DMS53 (cell line): Measurements from ENCODE around the gene PPIF.
A peak's percentile ranks its signal among the peaks of the same experiment; 100 is the strongest.

ENCODE experiments used
- DNase-seq: peaks from one replicate; lab custom pipeline; 2025; lab: John Stamatoyannopoulos, UW

Gene PPIF

DNA sequence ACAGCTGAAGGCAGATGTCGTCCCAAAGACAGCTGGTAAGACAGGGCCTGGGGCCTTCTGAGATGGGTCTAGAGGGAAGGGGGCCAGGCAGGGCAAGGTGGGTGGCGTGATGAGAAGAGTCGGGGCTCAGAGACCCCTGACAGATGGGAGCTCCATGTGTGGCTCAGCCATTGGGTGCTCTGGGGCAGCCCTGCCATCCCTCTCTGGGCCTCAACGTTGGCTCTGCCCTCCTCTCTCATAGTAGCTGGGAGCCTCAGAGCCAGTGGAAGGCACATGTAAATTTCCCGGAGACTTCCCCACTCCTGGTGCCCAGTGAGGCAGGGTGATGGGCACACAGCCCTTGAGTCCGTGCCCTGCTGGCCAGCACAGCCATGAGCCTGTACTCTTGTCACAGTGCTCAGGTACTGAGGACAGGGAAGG is 1.8 kb downstream of the PPIF start:
- no peak for DNase-seq

DNA sequence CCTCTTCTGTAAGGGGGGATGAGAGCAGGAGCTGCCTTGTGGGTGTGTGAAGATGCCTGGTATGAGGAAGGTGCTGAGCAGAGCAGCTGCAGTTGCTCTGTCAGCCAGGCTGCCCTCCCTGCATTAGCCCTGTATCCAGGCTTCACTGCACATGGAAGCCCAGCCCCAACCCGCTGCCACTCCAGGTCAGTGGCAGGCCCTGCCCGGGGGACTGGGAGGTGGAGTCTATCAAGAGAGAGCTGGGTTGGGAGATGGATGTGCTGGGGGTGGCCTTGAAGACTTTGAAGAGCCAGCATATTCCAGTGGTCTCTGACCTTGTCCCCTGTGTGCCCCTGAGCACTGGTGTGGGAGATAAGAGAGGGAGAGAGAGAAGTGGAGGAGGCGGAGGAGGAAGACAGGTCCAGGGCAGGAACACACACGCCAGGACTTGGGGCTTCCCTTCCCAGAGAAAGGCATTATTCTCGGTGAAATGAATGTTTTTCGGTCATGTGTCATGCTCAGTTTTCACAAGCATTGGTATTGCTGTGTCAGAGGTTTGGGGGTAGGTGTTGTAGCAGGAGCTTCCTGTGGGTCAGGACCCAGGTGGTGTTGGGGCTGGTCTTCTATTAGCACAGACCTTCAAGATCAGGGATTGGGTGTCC is 2.6 kb downstream of the PPIF start:
- no peak for DNase-seq

DNA sequence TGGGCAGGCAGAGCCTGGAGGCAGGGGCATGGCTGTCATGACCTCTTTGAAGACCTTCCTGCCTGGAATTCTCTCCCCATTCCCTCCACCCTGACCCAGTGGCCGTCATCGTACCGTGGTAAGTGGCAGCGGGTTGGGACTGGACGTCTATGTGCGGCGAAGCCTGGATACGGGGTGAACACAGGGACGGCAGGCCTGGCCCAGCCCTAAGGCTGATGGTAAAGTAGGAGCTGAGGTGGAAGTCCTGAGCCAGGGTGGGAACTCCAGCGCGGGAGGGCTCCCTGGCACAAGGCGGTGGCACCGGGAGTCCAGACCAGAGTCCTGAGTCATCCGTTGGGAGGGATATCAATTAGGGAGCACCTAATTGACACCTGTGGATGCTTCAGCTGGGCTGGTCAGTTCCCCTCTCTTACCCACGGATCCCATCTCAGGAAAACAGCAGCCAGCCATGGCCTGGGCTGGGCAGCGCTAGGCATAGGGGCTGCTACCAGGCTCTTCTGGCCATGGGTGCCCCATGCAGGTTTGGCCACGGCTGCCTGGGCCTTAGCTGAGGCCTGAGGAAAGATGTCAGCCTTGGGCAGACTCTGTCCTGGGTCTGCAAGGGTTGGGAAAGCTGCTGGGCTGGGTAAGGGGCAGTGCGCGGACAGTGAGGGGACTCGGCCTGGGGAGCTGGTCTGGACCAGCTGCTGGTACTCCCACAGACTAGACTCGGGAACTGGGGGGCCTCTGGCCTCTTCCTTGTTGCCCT is 3.3 kb downstream of the PPIF start:
- no peak for DNase-seq

DNA sequence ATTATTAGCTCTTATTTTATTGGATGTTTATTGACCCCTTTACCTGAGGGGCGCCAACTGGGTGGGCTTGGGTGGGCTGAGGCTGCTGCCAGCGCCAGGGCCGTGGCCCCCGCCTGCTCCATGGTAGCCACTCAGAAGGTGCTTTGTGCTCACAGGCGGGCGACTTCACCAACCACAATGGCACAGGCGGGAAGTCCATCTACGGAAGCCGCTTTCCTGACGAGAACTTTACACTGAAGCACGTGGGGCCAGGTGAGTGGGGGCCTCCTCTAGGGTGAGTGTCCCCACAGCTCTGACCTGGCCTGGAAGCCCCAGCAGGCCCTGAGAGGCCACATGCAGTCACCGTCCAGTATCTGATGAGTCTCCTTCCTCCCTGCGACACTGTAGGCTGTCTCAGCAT is 4.1 kb downstream of the PPIF start:
- no peak for DNase-seq

DNA sequence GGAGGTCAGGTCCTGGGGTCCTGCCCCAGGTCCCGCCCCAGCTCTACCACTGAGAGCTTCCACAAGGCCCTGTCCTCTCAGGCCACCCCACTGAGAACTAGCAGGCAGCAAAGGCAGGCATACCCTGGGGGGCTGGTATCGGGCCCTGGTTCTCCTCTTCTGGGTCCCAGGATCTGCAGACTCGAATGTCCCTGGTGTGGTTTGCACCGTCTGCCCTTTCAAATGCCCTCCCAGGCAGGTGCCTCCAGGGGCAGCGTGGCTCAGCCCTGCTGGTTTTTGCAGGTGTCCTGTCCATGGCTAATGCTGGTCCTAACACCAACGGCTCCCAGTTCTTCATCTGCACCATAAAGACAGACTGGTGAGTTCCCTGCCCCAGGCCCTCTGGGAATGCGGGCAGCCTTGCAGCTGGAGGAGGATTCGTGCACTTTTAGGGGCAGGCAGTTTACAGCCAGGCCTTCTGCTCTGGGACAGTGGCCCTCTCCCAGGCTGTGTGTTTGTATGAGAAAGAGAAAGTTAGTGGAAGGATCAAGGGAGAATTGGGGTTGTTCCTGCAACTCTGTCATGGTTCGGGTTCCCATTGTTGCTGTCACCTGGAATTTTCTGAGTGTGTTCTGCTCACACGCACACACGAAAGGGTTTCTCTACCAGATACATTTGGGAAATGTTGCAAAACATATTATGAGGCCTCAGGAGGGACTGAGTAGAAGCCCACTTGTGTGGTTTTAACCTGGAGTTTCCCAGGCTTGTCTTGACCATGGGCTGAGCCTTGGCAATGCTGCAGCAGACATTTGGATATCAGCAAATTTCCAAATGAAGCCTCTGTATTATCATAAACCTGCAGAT is 5.0 kb downstream of the PPIF start:
- DNase-seq: no peak

DNA sequence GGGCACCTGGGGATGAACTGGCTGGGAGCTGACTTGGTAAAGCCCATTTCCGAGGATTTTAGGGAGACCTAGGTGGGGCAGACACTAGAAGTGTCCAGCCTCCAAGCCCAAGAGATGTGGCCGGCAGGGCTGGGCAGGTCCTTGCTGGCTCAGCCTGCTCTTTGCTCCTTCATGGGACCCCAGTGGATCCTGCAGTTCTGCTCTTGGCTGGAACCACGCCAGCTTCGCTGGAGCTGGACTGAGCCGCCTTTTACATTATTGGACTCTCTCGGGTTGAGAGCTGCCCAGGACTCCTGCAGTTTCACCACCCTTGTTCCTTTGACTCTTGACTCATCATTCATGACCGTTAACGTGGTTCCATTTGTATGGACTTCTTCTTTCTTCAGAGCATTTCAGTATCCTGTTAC is 5.7 kb downstream of the PPIF start:
- DNase-seq: no peak

DNA sequence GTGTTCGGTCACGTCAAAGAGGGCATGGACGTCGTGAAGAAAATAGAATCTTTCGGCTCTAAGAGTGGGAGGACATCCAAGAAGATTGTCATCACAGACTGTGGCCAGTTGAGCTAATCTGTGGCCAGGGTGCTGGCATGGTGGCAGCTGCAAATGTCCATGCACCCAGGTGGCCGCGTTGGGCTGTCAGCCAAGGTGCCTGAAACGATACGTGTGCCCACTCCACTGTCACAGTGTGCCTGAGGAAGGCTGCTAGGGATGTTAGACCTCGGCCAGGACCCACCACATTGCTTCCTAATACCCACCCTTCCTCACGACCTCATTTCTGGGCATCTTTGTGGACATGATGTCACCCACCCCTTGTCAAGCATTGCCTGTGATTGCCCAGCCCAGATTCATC is 6.5 kb downstream of the PPIF start:
- DNase-seq: no peak

GRCh38 chr10:79354141-79354540 is 6.9 kb downstream of the PPIF start:
- no peak for DNase-seq

DNA sequence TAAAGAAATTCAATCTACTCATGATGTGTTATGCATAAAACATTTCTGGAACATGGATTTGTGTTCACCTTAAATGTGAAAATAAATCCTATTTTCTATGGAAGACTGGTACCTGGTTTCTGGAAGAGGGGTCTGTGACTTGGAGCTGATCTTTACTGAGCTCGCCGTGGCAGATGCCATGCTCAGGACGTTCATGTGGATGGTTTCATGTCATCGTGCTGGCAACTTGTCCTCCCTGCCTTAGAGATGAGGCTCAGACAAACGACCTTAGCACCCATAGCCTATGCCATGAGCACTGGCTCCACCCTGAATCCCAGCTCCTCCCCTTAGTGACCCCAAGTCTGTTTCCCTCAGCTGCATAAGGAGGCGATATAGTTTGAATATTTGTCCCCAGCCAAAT is 7.3 kb downstream of the PPIF start:
- no peak for DNase-seq

GRCh38 chr10:79355420-79356017 is 8.2 kb downstream of the PPIF start:
- DNase-seq: no peak

GRCh38 chr10:79356104-79356503 is 8.8 kb downstream of the PPIF start:
- DNase-seq: no peak

DNA sequence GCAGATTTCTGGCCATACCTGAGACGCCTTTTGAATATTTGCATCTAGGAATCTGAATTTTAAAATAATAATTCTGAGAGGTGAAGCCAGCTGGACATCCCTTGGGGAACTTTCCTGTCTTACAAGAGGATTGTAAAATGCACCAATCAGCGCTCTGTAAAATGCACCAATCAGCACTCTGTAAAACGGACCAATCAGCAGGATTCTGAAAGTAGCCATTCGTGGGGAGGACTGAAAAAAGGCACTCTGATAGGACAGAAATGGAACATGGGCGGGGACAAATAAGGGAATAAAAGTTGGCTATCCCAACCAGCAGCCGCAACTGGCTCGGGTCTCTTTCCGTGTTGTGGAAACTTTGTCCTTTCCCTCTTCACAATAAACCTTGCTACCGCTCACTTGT is 9.9 kb downstream of the PPIF start:
- DNase-seq: no peak

DNA sequence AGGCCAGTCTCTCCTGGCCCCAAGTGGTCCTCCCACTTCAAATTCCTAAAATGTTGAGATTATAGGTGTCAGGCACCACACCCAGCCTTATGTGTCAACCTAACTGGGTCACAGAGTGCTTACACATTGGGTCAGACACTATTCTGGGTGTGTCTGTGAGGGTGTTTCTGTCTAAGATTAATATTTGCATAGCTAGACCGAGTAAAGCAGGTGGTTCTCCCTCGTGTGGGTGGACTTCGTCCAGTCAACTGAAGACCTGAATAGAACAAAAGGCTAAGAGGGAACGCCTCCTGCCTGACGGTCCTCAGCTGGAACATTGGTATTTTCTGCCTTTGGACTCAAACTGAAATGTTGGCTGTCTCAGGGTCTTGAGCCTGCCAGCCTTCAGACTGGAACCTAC is 11.5 kb downstream of the PPIF start:
- peak; percentile 81 for DNase-seq

DNA sequence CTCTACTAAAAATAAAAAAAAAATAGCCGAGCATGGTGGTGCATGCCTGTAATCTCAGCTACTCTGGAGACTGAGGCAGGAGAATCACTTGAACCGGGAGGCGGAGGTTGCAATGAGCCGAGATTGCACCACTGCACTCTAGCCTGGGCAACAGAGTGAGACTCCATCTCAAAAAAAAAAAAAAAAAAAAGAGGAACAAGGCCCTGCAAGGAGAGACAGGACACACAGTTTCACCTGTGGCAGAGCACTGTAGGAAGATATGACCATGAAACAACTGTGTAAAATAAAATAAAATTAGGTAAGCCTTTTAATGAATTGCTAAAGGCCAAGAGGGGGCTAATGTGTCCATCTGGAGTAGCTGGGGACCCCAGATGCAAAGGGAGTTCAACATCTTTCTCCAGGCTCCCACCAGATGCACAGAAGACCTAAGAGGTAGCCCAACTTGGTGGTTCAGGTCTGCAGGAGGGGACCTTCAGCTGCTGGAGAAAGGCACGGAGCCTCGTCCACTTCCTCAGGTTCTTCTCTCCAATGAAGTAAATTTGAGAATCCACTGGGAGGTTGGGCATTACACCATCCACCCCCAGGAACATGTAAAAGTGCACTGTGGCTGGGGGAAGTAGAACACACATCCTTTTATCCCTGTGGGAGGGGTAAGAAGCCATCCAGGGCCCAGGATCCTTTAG is 12.7 kb downstream of the PPIF start:
- no peak for DNase-seq

DNA sequence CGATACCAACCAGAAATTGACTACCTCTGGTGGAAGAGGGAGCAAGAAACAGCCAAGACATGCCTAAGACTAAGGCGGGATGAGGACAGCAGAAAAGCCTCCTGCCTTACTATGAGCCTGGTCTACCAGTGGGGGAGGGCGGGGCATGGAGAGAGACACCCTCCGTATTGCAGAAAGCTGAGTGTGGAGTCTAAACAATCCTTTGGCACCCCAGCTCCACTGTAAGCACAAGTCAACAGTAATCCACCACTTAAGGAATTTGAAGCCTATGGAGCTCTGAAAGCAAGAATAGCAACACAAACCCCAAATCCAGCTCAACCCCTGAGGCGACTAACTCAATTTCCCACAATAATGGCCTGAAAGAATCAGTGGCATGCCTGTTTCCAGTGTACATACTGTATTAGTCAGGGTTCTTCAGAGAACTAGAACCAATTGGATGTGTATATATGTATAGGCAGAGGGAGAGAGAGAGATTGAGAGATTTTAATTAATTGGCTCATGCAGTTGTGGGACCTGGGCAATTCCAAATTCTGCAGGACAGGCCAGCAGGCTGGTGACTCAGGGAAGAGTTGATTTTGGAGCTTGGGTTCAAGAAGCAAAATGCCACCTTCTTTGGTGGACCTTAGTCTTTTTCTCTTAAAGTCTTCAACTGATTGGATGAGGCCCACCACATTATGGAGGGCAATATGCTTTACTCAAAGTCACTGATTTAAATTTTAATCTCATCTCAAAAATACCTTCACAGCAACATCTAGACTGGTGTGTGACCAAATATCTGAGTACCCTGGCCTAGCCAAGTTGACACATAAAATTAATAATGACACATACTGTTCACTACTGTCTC is 13.5 kb downstream of the PPIF start:
- no peak for DNase-seq

DNA sequence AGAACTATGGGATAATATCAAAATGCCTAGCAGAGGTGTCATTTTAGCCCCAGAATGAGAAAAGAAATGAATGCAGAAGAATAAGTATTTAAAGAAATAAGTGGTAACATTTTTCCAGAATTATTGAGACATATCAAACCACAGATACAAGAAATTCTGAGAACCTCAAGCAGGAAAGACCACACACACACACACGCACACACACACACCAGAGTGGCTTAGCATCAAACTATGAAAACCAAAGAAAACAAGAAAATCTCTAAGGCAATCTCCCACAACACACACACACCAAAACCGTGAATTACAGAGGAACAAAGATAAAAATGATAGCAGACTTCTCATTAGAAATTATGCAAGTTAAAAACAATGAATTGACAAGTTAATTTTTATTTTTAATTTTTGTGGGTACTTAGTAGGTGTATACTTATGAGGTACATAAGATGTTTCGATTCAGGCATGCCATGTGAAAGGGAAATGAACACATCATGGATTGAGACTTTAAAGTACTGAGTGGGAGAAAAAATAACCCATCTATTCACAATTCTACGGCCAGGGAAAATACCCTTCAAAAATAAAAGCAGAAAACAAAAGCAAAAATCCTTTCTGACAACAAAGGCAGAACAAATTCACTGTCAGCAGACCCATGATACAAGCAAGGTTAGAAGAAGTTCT is 14.6 kb downstream of the PPIF start:
- DNase-seq: no peak

DNA sequence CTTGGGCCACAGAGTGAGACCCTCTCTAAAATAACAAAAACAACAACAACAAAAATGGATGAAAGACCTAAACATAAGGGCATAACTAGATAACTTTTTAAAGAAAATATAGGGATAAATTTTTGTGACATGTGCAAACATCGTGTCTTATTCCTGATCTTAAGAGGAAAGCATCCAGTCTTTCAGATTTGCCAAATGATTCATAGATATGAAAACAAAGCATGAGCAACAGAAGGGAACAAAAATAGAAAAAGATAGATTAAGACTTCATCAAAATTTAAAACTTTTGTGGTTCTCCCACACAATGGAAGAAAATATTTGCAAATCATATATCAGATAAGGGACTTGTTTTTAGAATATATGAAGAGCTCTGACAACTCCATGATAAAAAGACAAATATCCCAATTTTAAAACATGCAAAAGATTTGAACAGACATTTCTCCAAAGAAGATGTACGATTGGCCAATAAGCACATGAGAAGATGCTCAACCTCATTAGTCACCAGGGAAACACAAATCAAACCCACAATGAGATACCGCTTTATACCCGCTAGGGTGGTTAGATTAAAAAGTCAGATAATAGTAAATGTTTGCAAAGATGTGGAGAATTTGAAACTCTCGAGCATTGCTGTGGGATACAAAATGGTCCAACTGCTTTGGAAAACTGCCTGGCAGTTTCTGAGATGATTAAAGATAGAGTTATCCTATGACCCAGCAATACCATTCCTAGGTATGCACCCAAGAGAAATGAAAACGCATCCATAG is 20.3 kb downstream of the PPIF start:
- DNase-seq: no peak

- DNase-seq: no peak
Measured at GRCh38 chr10:79372871-79373270, 25.6 kb downstream of the PPIF start.

DNA sequence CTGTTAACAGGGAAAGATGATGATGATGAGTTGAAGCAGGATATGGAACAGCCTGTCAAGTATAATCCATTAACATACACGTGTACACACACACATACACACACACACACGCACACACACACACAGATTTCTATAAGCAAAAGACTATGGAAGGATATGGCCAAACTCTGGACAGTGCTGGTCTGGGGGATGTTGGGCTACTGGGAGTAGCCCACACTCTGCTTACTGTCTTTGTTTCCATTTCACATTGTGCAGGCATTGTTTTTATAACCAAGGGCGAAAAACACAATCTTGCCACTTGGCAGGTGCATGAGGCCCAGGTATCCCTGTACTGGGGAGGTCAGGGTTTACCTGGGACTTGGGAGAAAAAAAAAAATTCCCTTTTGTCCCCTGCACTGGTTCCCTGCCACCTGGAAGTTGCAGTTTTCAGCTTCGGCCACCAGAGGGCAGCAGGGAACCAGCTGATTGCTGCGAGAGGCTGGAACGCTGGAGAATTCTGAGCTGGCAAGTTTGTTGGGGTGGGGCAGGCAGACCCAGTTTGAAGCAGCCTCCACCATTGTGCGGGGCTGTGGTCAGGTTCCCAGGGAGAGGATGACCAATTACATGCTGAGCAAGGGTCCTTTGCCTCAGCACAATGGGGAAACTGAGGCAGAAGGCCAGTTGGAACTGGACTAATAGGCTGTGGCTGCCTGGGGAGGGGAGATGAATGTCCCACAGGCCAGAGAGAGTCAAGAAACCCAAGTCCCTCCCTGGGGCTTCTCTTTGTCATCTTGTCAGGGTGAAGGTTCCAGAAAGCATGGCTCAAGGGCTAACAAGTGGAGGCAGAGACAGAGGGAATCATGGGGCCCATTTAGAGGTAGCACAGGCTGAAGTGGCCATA is 27.3 kb downstream of the PPIF start:
- peak; percentile 84 for DNase-seq
